ENCODE data around the gene PRIMA1. TPM values are rescaled to one million over a fixed set of nuclear protein-coding genes. Genes with fewer than 3 reads are reported as not detected.

Gene PRIMA1
- total and polyA plus RNA-seq, 2 donors (not counting 1 experiment from before 2014, with no cell fraction given): not detected

DNA sequence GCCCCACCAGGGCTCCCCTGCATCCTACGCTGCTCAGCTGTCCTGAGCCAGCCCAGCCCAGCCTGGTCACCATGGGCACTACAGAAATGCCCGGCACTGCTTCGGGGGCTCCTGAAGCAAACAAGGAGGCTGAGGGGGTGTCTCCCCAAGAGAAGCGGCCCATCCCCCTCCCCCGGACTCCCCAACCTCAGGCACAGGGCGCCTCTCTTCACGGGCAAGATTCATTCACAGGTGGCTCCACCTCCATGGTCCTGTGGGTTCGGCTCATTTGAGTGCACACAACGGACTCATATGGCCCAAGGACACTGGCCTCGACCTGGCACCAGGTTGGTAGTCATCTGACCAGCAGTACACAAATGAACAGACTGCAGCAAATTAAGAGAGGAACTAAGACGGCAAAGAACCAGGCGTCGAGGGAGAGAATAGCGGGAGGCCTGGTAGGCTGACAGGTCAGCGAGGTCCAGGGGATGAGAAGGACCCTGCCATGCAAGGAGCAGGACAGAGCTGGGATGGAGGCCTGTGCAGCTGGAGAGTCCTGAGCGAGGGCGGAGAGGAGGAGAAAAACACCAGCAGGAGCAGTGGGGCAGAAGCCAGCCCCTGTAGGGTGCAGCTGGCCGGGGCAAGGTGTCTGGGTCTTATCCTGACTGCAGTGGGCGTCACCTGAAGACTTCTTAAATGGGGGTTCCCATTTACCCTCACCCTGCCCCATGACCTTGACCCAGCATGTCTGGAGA is 60.2 kb downstream of the PRIMA1 start:
- no peaks in the 10 kb centered on the region for H3K27me3 ChIP-seq (ENCODE audit: control insufficient read depth, insufficient read depth, low read length)
- no peak overlapping the region for H3K9ac ChIP-seq (ENCODE audit: insufficient read depth, low read length)
- H3K4me2 ChIP-seq (ENCODE audit: extremely low read depth, insufficient read depth, low read length): no peak overlapping the region
- no peak overlapping the region for H3K4me3 ChIP-seq (replicated peaks in 1 of 4; ENCODE audit: control extremely low read depth in 1 of 4, insufficient read depth in 1 of 4, low read depth in 3 of 4, low read length in 4 of 4)
- no peaks in the 10 kb centered on the region for H3K4me1 ChIP-seq (ENCODE audit: control insufficient read depth, extremely low read depth, insufficient read depth, low read length)
- H3K9me3 ChIP-seq (ENCODE audit: control insufficient read depth, insufficient read depth, low read depth, low read length): no peaks in the 10 kb centered on the region
- H2AFZ ChIP-seq (ENCODE audit: low read length): no peak overlapping the region
- H3K79me2 ChIP-seq (ENCODE audit: control insufficient read depth, insufficient read depth, low read length): no peaks in the 10 kb centered on the region
- no peaks in the 10 kb centered on the region for H4K20me1 ChIP-seq (ENCODE audit: control insufficient read depth, extremely low read depth, insufficient read depth, low read length)
- TF ChIP-seq EZH2 (IDR thresholded peaks at IDR 0.05; ENCODE audit: low read length, missing control alignments): no peak
- TF ChIP-seq, protein P1, sequence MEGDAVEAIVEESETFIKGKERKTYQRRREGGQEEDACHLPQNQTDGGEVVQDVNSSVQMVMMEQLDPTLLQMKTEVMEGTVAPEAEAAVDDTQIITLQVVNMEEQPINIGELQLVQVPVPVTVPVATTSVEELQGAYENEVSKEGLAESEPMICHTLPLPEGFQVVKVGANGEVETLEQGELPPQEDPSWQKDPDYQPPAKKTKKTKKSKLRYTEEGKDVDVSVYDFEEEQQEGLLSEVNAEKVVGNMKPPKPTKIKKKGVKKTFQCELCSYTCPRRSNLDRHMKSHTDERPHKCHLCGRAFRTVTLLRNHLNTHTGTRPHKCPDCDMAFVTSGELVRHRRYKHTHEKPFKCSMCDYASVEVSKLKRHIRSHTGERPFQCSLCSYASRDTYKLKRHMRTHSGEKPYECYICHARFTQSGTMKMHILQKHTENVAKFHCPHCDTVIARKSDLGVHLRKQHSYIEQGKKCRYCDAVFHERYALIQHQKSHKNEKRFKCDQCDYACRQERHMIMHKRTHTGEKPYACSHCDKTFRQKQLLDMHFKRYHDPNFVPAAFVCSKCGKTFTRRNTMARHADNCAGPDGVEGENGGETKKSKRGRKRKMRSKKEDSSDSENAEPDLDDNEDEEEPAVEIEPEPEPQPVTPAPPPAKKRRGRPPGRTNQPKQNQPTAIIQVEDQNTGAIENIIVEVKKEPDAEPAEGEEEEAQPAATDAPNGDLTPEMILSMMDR (conservative IDR thresholded peaks at IDR 0.05 in 1 of 2, IDR thresholded peaks at IDR 0.05 in 1 of 2; ENCODE audit: low read depth in 1 of 2, low read length in 2 of 2): no peak
- H3K36me3 ChIP-seq (ENCODE audit: control insufficient read depth, insufficient read depth, low read length): no peaks in the 10 kb centered on the region
- no peak for DNase-seq (ENCODE audit: low read depth in 2 of 2)
- H3K27ac ChIP-seq (ENCODE audit: insufficient read depth, low read length): no peak overlapping the region

DNA sequence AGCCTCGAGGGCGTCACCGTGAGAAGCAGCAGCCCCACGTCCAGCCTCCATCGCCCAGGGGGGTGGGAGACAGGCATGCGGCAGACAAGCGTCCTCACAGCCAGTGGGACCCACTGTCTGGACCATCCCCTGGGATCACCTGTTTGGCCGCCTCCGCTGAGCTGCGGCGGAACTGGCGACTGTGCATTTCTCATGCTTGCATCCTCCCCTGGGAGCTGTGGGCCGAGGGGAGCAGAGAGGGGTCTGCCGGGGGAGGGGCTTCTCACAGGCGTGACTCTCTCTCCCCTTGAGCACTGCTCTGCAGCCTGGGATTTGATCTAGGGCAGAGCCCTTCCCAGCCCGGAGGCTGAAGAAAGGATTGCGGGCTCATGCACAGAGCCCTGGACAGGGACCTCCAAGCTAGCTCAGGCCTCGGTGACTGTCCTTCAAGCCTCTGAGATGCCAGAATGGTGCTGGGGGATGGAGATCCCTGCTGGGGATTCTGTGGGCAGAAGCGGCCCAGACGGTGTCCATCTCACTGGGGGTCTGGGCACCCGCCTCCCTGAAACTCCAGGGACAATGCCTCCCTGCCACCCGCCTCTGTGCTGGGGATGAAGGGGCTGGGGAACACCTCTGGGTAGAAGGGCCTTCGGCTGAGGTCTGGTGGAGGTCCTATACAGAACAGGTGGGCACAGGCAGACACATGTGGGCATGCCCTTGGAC is 61.1 kb downstream of the PRIMA1 start:
- H3K9ac ChIP-seq (ENCODE audit: insufficient read depth, low read length): no peak overlapping the region
- TF ChIP-seq, protein P1 (conservative IDR thresholded peaks at IDR 0.05 in 1 of 2, IDR thresholded peaks at IDR 0.05 in 1 of 2; ENCODE audit: low read depth in 1 of 2, low read length in 2 of 2): no peak
- no peak for TF ChIP-seq EZH2 (IDR thresholded peaks at IDR 0.05; ENCODE audit: low read length, missing control alignments)

DNA sequence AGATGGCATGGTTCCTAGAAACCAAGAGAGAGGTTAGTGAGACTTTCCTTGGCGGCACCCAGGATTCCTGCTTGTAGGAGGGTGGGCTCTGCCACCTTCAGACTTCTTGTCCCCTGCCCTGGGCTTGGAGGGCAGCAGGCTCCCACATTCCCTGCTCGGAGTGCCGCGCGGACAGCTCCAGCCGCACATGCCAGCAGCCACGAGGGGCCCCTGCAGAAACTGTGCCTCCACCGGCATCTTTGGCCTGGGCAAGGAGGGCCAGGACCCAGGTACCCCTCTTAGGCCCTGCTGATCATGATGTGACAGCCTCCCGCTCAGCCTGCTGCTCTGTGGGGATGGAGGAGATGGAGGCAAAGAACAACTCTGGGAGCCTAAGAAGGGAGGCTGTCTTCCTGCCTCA is 62.3 kb downstream of the PRIMA1 start:
- H3K4me2 ChIP-seq (ENCODE audit: extremely low read depth, insufficient read depth, low read length): no peak overlapping the region
- H3K27me3 ChIP-seq (ENCODE audit: control insufficient read depth, insufficient read depth, low read length): no peaks in the 10 kb centered on the region
- H3K4me3 ChIP-seq (replicated peaks in 1 of 4; ENCODE audit: control extremely low read depth in 1 of 4, insufficient read depth in 1 of 4, low read depth in 3 of 4, low read length in 4 of 4): no peak overlapping the region
- TF ChIP-seq, protein P1 (conservative IDR thresholded peaks at IDR 0.05 in 1 of 2, IDR thresholded peaks at IDR 0.05 in 1 of 2; ENCODE audit: low read depth in 1 of 2, low read length in 2 of 2): no peak
- TF ChIP-seq EZH2 (IDR thresholded peaks at IDR 0.05; ENCODE audit: low read length, missing control alignments): no peak
- no peak for DNase-seq (ENCODE audit: low read depth in 2 of 2)
- H2AFZ ChIP-seq (ENCODE audit: low read length): no peak overlapping the region
- H3K27ac ChIP-seq (ENCODE audit: insufficient read depth, low read length): no peak overlapping the region
- no peaks in the 10 kb centered on the region for H3K79me2 ChIP-seq (ENCODE audit: control insufficient read depth, insufficient read depth, low read length)
- no peaks in the 10 kb centered on the region for H3K36me3 ChIP-seq (ENCODE audit: control insufficient read depth, insufficient read depth, low read length)
- no peaks in the 10 kb centered on the region for H3K4me1 ChIP-seq (ENCODE audit: control insufficient read depth, extremely low read depth, insufficient read depth, low read length)
- no peaks in the 10 kb centered on the region for H4K20me1 ChIP-seq (ENCODE audit: control insufficient read depth, extremely low read depth, insufficient read depth, low read length)
- H3K9ac ChIP-seq (ENCODE audit: insufficient read depth, low read length): no peak overlapping the region
- H3K9me3 ChIP-seq (ENCODE audit: control insufficient read depth, insufficient read depth, low read depth, low read length): no peaks in the 10 kb centered on the region

More for the DNA sequence above, 61.1 kb downstream of the PRIMA1 start:
- Histone ChIP-seq H3K27me3 (ENCODE audit: control insufficient read depth, insufficient read depth, low read length) (no peaks in the 10 kb centered on the region), H3K36me3 (ENCODE audit: control insufficient read depth, insufficient read depth, low read length) (no peaks in the 10 kb centered on the region), H3K27ac (ENCODE audit: insufficient read depth, low read length) (no peak overlapping the region), H4K20me1 (ENCODE audit: control insufficient read depth, extremely low read depth, insufficient read depth, low read length) (no peaks in the 10 kb centered on the region), H3K9me3 (ENCODE audit: control insufficient read depth, insufficient read depth, low read depth, low read length) (no peaks in the 10 kb centered on the region), H2AFZ (ENCODE audit: low read length) (no peak overlapping the region), H3K79me2 (ENCODE audit: control insufficient read depth, insufficient read depth, low read length) (no peaks in the 10 kb centered on the region), H3K4me2 (ENCODE audit: extremely low read depth, insufficient read depth, low read length) (no peak overlapping the region), H3K4me1 (ENCODE audit: control insufficient read depth, extremely low read depth, insufficient read depth, low read length) (no peaks in the 10 kb centered on the region), H3K4me3 (replicated peaks in 1 of 4; ENCODE audit: control extremely low read depth in 1 of 4, insufficient read depth in 1 of 4, low read depth in 3 of 4, low read length in 4 of 4) (no peak overlapping the region)
- DNase-seq (ENCODE audit: low read depth in 2 of 2): no peak

All from fibroblast of lung (primary cell).